HepG2 (cell line): ENCODE results near the gene TRIM31. TPM values are rescaled to one million over a fixed set of nuclear protein-coding genes. Genes with fewer than 3 reads are reported as not detected.

Source experiments
- AKAP8 ChIP-seq: sonication (generic); formaldehyde crosslinking; IDR thresholded peaks from 2 replicates; pipeline ENCODE4 v1.5.1; 2020; ENCODE audit warnings: mild to moderate bottlenecking, missing genetic modification reagents
- ASH2L ChIP-seq: fragments of 300-600, 200-600 bp; sonication (generic); IDR thresholded peaks from 2 replicates; pipeline ENCODE4 v1.7.0; 2017; ENCODE audit warnings: low read depth, mild to moderate bottlenecking, moderate library complexity, mixed read lengths, low read length; ENCODE audit not compliant: insufficient read length
- HHEX ChIP-seq: IDR thresholded peaks from 2 replicates; pipeline ENCODE4 v1.6.1; 2016; ENCODE audit warnings: control low read depth
- HMGA1 ChIP-seq: sonication (generic); formaldehyde crosslinking; conservative IDR thresholded peaks from 2 replicates; pipeline ENCODE4 v1.4.0; 2020; ENCODE audit warnings: missing genetic modification reagents
- PHF5A ChIP-seq: IDR thresholded peaks from one replicate; pipeline ENCODE4 v1.6.1; 2018; ENCODE audit warnings: low read depth, missing genetic modification reagents; ENCODE audit not compliant: unreplicated experiment
- POGZ ChIP-seq: sonication (generic); formaldehyde crosslinking; IDR thresholded peaks from 2 replicates; pipeline ENCODE4 v1.4.0; 2020; ENCODE audit warnings: mild to moderate bottlenecking, missing genetic modification reagents
- SIN3B ChIP-seq: fragments of 150-350 bp; IDR thresholded peaks from 2 replicates; pipeline ENCODE4 v1.6.1; 2014; ENCODE audit warnings: low read length
- SKI ChIP-seq: fragments of 450-650 bp; IDR thresholded peaks from one replicate; pipeline ENCODE4 v1.6.1; 2018; ENCODE audit warnings: mild to moderate bottlenecking; ENCODE audit not compliant: partially characterized antibody
- SOX13 ChIP-seq, 3 experiments: fragments of 450-650 bp in 1 of 3; sonication (generic) in 1 of 3; formaldehyde crosslinking in 1 of 3; IDR thresholded peaks in 2 of 3; conservative IDR thresholded peaks in 1 of 3; 2 replicates each; pipeline versions ENCODE4 v1.5.0 to v1.6.1; 2016 to 2020; ENCODE audit warnings: antibody characterized with exemption in 1 of 3, mild to moderate bottlenecking in 1 of 3, missing compliant biosample characterization in 1 of 3, missing genetic modification reagents in 1 of 3, moderate library complexity in 1 of 3
- TGIF2 ChIP-seq: IDR thresholded peaks from 2 replicates; pipeline ENCODE4 v1.6.1; 2016; ENCODE audit warnings: control low read depth, missing compliant biosample characterization
- ZNF138 ChIP-seq: sonication (generic); formaldehyde crosslinking; IDR thresholded peaks from 2 replicates; pipeline ENCODE4 v1.5.0; 2020; ENCODE audit warnings: mild to moderate bottlenecking, low read depth, missing genetic modification reagents
- ZNF205 ChIP-seq: IDR thresholded peaks from 2 replicates; pipeline ENCODE4 v1.6.1; 2018; ENCODE audit warnings: missing biosample characterization, missing genetic modification reagents
- ZSCAN22 ChIP-seq: sonication (generic); formaldehyde crosslinking; IDR thresholded peaks from 2 replicates; pipeline ENCODE4 v1.4.0; 2020; ENCODE audit warnings: mild to moderate bottlenecking, missing genetic modification reagents
- polyA plus RNA-seq, 8 experiments: library from polyadenylated mRNA; depleted of rRNA in 3 of 8; stranded (reverse) in 7 of 8; unstranded in 1 of 8; fragments of >200 nt; fragmentation: Illumina TruSeq in 4 of 8; extraction: Trizol in 4 of 8; gene quantifications; 2 replicates each; pipeline versions ENCODE4 v1.2.1 to v1.2.3, GENCODE V29; 2011 to 2016; ENCODE audit warnings: low read depth in 4 of 8, missing spikeins in 1 of 8, mixed read lengths in 1 of 8; ENCODE audit not compliant: insufficient read depth in 1 of 8
- total RNA-seq, 5 experiments: library from RNA; depleted of rRNA; stranded (reverse); fragments of >200 nt; fragmentation: Illumina TruSeq; extraction: Trizol; gene quantifications; 2 replicates each; pipeline ENCODE4 v1.2.3, GENCODE V29; 2016; ENCODE audit warnings: low read depth in 1 of 5
- TF ChIP-seq, protein P1 (sequence below): sonication (generic); formaldehyde crosslinking; conservative IDR thresholded peaks from 2 replicates; pipeline ENCODE4 v1.8.0; 2022; ENCODE audit warnings: mild to moderate bottlenecking, moderate library complexity, missing genetic modification reagents
- TF ChIP-seq, protein P2 (sequence below): sonication (generic); formaldehyde crosslinking; IDR thresholded peaks from 2 replicates; pipeline ENCODE4 v1.5.1; 2020; ENCODE audit warnings: mild to moderate bottlenecking, missing genetic modification reagents, moderate library complexity
- TF ChIP-seq, protein P3 (sequence below): sonication (generic); formaldehyde crosslinking; IDR thresholded peaks from 2 replicates; pipeline ENCODE4 v1.4.0; 2020; ENCODE audit warnings: mild to moderate bottlenecking, missing genetic modification reagents, borderline replicate concordance
- TF ChIP-seq, protein P4 (sequence below): sonication (generic); formaldehyde crosslinking; IDR thresholded peaks from 2 replicates; pipeline ENCODE4 v1.8.1; 2023; ENCODE audit warnings: mild to moderate bottlenecking, missing genetic modification reagents, borderline replicate concordance
- TF ChIP-seq, protein P5 (sequence below): sonication (generic); formaldehyde crosslinking; IDR thresholded peaks from 2 replicates; pipeline ENCODE4 v1.8.1; 2023; ENCODE audit warnings: missing genetic modification reagents, inconsistent platforms, borderline replicate concordance

The TRIM31 gene
- total and polyA plus RNA-seq, 2 of the 13 experiments (the other 11 are each of a cell fraction or from before 2014, with no cell fraction given) = 0.13 to 0.51 TPM

DNA sequence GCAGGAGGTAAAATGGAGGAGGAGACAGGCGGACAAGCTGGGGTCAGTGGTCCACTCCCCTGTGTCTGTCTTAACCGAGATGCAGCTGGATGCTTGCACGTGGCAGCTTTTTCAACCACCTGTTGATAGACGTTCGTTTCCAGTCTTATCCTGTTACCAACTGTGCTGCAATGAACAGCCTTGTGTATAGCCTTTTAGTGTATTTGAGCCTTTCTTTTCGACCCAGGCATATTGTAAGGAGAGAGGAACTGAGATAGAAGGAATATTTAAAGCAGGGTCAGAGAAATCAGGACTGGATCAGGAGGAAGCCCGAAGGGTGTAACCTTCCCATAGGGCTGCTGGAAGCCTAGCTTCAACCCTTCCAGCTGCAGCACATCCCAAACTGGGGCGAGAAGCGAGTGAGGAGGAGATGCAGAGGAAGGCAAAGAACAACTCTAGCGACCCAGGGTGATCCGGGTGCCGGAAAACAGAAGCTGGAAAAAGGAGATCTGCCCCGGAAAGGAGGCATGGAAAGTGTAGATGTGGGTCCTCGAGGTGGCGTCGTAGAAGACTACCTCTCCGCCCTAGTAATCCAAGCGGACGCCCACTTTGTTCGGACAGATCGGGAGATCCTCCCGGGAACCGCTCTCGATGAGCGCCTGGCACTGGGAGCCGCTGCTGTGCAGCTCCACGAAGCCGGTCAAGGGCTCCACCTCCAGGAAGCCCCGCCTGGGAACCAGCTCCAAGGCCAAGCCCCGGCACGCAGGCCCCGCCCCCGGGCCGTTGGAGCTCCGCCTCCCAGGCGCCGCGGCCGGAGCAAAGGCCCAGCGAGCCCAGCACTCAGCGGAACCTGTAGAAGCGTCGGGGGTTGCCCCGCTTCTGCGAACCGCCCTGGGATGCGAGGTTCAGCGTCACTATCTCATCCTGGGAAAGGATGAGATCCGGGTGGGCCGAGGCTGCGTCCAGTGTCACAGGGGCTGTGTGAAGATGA is 11.2 kb downstream of the TRIM31 start (continued):
- TF ChIP-seq PHF5A (CRISPR knock-in tag) = peak; percentile 53
- TF ChIP-seq, protein P1, sequence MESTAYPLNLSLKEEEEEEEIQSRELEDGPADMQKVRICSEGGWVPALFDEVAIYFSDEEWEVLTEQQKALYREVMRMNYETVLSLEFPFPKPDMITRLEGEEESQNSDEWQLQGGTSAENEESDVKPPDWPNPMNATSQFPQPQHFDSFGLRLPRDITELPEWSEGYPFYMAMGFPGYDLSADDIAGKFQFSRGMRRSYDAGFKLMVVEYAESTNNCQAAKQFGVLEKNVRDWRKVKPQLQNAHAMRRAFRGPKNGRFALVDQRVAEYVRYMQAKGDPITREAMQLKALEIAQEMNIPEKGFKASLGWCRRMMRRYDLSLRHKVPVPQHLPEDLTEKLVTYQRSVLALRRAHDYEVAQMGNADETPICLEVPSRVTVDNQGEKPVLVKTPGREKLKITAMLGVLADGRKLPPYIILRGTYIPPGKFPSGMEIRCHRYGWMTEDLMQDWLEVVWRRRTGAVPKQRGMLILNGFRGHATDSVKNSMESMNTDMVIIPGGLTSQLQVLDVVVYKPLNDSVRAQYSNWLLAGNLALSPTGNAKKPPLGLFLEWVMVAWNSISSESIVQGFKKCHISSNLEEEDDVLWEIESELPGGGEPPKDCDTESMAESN (CRISPR knock-in tag) = no peak; the same call in 1 of the 2 replicates
- no peak for TF ChIP-seq ZNF138 (CRISPR knock-in tag)
- TF ChIP-seq TGIF2 (CRISPR knock-in tag) = peak; percentile 53; the same call in 1 of the 2 replicates
- peak; percentile 49; the same call in 1 of the 2 replicates for TF ChIP-seq POGZ (CRISPR knock-in tag)
- no peak for TF ChIP-seq HHEX (CRISPR knock-in tag)
- TF ChIP-seq, protein P2, sequence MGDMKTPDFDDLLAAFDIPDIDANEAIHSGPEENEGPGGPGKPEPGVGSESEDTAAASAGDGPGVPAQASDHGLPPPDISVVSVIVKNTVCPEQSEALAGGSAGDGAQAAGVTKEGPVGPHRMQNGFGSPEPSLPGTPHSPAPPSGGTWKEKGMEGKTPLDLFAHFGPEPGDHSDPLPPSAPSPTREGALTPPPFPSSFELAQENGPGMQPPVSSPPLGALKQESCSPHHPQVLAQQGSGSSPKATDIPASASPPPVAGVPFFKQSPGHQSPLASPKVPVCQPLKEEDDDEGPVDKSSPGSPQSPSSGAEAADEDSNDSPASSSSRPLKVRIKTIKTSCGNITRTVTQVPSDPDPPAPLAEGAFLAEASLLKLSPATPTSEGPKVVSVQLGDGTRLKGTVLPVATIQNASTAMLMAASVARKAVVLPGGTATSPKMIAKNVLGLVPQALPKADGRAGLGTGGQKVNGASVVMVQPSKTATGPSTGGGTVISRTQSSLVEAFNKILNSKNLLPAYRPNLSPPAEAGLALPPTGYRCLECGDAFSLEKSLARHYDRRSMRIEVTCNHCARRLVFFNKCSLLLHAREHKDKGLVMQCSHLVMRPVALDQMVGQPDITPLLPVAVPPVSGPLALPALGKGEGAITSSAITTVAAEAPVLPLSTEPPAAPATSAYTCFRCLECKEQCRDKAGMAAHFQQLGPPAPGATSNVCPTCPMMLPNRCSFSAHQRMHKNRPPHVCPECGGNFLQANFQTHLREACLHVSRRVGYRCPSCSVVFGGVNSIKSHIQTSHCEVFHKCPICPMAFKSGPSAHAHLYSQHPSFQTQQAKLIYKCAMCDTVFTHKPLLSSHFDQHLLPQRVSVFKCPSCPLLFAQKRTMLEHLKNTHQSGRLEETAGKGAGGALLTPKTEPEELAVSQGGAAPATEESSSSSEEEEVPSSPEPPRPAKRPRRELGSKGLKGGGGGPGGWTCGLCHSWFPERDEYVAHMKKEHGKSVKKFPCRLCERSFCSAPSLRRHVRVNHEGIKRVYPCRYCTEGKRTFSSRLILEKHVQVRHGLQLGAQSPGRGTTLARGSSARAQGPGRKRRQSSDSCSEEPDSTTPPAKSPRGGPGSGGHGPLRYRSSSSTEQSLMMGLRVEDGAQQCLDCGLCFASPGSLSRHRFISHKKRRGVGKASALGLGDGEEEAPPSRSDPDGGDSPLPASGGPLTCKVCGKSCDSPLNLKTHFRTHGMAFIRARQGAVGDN (CRISPR knock-in tag) = peak; percentile 93
- TF ChIP-seq, protein P3, sequence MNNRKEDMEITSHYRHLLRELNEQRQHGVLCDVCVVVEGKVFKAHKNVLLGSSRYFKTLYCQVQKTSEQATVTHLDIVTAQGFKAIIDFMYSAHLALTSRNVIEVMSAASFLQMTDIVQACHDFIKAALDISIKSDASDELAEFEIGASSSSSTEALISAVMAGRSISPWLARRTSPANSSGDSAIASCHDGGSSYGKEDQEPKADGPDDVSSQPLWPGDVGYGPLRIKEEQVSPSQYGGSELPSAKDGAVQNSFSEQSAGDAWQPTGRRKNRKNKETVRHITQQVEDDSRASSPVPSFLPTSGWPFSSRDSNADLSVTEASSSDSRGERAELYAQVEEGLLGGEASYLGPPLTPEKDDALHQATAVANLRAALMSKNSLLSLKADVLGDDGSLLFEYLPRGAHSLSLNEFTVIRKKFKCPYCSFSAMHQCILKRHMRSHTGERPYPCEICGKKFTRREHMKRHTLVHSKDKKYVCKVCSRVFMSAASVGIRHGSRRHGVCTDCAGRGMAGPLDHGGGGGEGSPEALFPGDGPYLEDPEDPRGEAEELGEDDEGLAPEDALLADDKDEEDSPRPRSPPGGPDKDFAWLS (CRISPR knock-in tag) = no peak
- TF ChIP-seq ZNF205 (CRISPR knock-in tag) = no peak
- no peak for TF ChIP-seq SKI
- no peak for TF ChIP-seq ZSCAN22 (CRISPR knock-in tag)
- no peak for TF ChIP-seq HMGA1 (CRISPR knock-in tag)
- TF ChIP-seq, protein P4, sequence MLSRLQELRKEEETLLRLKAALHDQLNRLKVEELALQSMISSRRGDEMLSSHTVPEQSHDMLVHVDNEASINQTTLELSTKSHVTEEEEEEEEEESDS (CRISPR knock-in tag) = 0 out of 2 replicates have a peak, but pooled peaks have one; percentile 7
- 0 out of 2 replicates have a peak, but pooled peaks have one; percentile 13 for TF ChIP-seq SOX13 (IDR thresholded peaks at IDR 0.05)
- TF ChIP-seq SOX13 (CRISPR knock-in tag; conservative IDR thresholded peaks at IDR 0.05 in 1 of 2, IDR thresholded peaks at IDR 0.05 in 1 of 2) = peak in 1 of 2 experiments; percentile 42; a peak in 2 of 4 replicates
- no peak for TF ChIP-seq ASH2L
- TF ChIP-seq, protein P5, sequence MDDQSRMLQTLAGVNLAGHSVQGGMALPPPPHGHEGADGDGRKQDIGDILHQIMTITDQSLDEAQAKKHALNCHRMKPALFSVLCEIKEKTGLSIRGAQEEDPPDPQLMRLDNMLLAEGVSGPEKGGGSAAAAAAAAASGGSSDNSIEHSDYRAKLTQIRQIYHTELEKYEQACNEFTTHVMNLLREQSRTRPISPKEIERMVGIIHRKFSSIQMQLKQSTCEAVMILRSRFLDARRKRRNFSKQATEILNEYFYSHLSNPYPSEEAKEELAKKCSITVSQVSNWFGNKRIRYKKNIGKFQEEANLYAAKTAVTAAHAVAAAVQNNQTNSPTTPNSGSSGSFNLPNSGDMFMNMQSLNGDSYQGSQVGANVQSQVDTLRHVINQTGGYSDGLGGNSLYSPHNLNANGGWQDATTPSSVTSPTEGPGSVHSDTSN (CRISPR knock-in tag) = no peak
- no peak; the same call in 1 of the 2 replicates for TF ChIP-seq AKAP8 (CRISPR knock-in tag)
- no peak for TF ChIP-seq SIN3B
